Activated CD4-positive, alpha-beta T cell treated with anti-CD3 and anti-CD28 coated beads for 24 hours (primary cell): Measurements from ENCODE around the gene SLC49A3.
"Not testable (repeated sequence)": the region's sequence is repeated elsewhere in the genome, so short reads cannot be mapped to it uniquely, and the experiment has no call there.

Experiments used
- DNase-seq, 2 donors: peaks; one replicate each; pipeline ENCODE4 v3.0.0-alpha.2; 2020; ENCODE audit warnings: low read depth in 2 of 2

The SLC49A3 gene

GRCh38 chr4:681736-682451, 7.1 kb downstream of the SLC49A3 start:
- DNase-seq: no peak

- no peak for DNase-seq
Measured at GRCh38 chr4:680928-681645, 7.9 kb downstream of the SLC49A3 start.

- no peak for DNase-seq
Measured at GRCh38 chr4:680551-680927, 8.4 kb downstream of the SLC49A3 start.

GRCh38 chr4:680091-680490, 8.9 kb downstream of the SLC49A3 start:
- no peak for DNase-seq

GRCh38 chr4:679629-680028, 9.3 kb downstream of the SLC49A3 start:
- DNase-seq: no peak

GRCh38 chr4:679104-679481, 9.9 kb downstream of the SLC49A3 start:
- DNase-seq: no peak

- no peak for DNase-seq
Measured at GRCh38 chr4:678331-679103, 10.4 kb downstream of the SLC49A3 start.

GRCh38 chr4:677431-678293, 11.3 kb downstream of the SLC49A3 start:
- DNase-seq: no peak

GRCh38 chr4:676871-677235, 12.1 kb downstream of the SLC49A3 start:
- no peak for DNase-seq

GRCh38 chr4:675980-676870, 12.7 kb downstream of the SLC49A3 start:
- DNase-seq: no peak

- no peak for DNase-seq
Measured at GRCh38 chr4:675036-675882, 13.7 kb downstream of the SLC49A3 start.

- DNase-seq: peak; percentile 93 to 94
Measured at GRCh38 chr4:674172-675035, 14.5 kb downstream of the SLC49A3 start, which contains the start of the genes ATP5ME and MYL5. Gene ATP5ME, minus strand, starts transcription at chr4:674276. Its CDS starts 29 bp downstream, at chr4:674247. Gene MYL5, plus strand, starts transcription at chr4:674542. Its CDS starts 3,485 bp downstream, at chr4:678027.

GRCh38 chr4:673349-674091, 15.4 kb downstream of the SLC49A3 start:
- no peak for DNase-seq

GRCh38 chr4:671769-672168, 17.2 kb downstream of the SLC49A3 start:
- DNase-seq: no peak

- not testable (repeated sequence) for DNase-seq
Measured at GRCh38 chr4:669806-670559, 19.0 kb downstream of the SLC49A3 start.

- not testable (repeated sequence) for DNase-seq
Measured at GRCh38 chr4:668219-668618, 20.7 kb downstream of the SLC49A3 start.

- no peak for DNase-seq
Measured at GRCh38 chr4:667545-667925, 21.4 kb downstream of the SLC49A3 start.
